22Rv1 (cell line): ENCODE data around the gene TMEM205.

Source experiments
- ZFX ChIP-seq: fragments of 450-650 bp; IDR thresholded peaks from 2 replicates; pipeline ENCODE4 v1.6.1; 2017; ENCODE audit warnings: antibody characterized with exemption, borderline replicate concordance
- TF ChIP-seq, protein P1 (sequence below): fragments of 450-650 bp; IDR thresholded peaks from 2 replicates; pipeline ENCODE4 v1.5.1; 2017; ENCODE audit warnings: mild to moderate bottlenecking

DNA sequence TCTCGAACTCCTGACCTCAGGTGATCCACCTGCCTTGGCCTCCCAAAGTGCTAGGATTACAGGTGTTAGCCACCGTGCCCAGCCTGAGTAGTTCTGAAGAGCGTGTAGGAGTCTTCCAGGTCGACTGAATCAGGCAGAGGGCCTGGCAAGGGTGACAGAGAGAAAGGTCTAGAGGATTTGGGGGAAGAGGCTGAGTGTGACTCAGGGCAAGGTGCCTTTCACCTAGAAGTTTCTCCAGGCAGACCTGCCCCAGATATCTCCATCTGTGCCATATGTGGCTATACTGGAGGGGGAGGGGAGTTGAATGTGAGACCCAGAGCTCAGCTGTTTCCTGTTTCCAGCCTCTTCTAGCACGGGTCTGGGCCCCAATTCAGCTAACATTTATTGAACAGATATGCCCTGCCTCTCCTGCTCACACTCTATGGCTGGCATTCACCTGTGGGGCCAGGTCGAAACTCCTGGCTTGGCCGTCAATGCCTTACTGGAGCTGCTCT is 1.5 kb upstream of the TMEM205 start:
- TF ChIP-seq, protein P1, sequence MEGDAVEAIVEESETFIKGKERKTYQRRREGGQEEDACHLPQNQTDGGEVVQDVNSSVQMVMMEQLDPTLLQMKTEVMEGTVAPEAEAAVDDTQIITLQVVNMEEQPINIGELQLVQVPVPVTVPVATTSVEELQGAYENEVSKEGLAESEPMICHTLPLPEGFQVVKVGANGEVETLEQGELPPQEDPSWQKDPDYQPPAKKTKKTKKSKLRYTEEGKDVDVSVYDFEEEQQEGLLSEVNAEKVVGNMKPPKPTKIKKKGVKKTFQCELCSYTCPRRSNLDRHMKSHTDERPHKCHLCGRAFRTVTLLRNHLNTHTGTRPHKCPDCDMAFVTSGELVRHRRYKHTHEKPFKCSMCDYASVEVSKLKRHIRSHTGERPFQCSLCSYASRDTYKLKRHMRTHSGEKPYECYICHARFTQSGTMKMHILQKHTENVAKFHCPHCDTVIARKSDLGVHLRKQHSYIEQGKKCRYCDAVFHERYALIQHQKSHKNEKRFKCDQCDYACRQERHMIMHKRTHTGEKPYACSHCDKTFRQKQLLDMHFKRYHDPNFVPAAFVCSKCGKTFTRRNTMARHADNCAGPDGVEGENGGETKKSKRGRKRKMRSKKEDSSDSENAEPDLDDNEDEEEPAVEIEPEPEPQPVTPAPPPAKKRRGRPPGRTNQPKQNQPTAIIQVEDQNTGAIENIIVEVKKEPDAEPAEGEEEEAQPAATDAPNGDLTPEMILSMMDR: no peak
- no peak for TF ChIP-seq ZFX
